KMS-11 (cell line): Measurements from ENCODE around the gene STIL.
A peak's percentile ranks its signal among the peaks of the same experiment; 100 is the strongest.

Experiments
- H2AFZ ChIP-seq: fragments of 200-600 bp; sonication (generic); 2 replicates; pipeline ENCODE4 v1.6.1; 2016; ENCODE audit warnings: antibody characterized with exemption, mixed run types, low read depth
- H3K27ac ChIP-seq: fragments of 200-600 bp; sonication (generic); 2 replicates; pipeline ENCODE4 v1.6.1; 2016; ENCODE audit warnings: mild to moderate bottlenecking, mixed run types
- H3K27me3 ChIP-seq: fragments of 200-600 bp; sonication (generic); 2 replicates; pipeline ENCODE4 v1.6.1; 2017; ENCODE audit warnings: mild to moderate bottlenecking, low read depth, mixed run types, moderate library complexity; ENCODE audit not compliant: insufficient read depth
- H3K36me3 ChIP-seq: fragments of 200-600 bp; sonication (generic); 2 replicates; pipeline ENCODE4 v1.6.1; 2017; ENCODE audit warnings: mild to moderate bottlenecking, mixed run types; ENCODE audit not compliant: insufficient read depth
- H3K4me1 ChIP-seq: fragments of 200-600 bp; sonication (generic); 2 replicates; pipeline ENCODE4 v1.6.1; 2016; ENCODE audit warnings: mild to moderate bottlenecking, low read depth, mixed run types; ENCODE audit not compliant: poor library complexity, severe bottlenecking
- H3K4me2 ChIP-seq: fragments of 200-600 bp; sonication (generic); 2 replicates; pipeline ENCODE4 v1.7.0; 2016; ENCODE audit warnings: mild to moderate bottlenecking, mixed run types
- H3K4me3 ChIP-seq: fragments of 200-600 bp; sonication (generic); IDR thresholded peaks from 2 replicates; pipeline ENCODE4 v1.6.1; 2017; ENCODE audit warnings: low read depth, low read length, mixed read lengths; ENCODE audit not compliant: insufficient read depth
- H3K79me2 ChIP-seq: fragments of 200-600 bp; sonication (generic); 2 replicates; pipeline ENCODE4 v1.6.1; 2016; ENCODE audit warnings: low read depth, mixed run types; ENCODE audit not compliant: insufficient read depth
- H3K9ac ChIP-seq: fragments of 200-600 bp; sonication (generic); 2 replicates; pipeline ENCODE4 v1.6.1; 2016; ENCODE audit warnings: mild to moderate bottlenecking, mixed run types
- H4K20me1 ChIP-seq: fragments of 200-600 bp; sonication (generic); 2 replicates; pipeline ENCODE4 v1.6.1; 2016; ENCODE audit warnings: mild to moderate bottlenecking, mixed run types; ENCODE audit not compliant: insufficient read depth
- TF ChIP-seq, protein P1 (sequence below): fragments of 200-600 bp; sonication (generic); conservative IDR thresholded peaks from 2 replicates; pipeline ENCODE4 v1.6.1; 2017; ENCODE audit warnings: low read depth, mild to moderate bottlenecking, antibody characterized with exemption, low read length, moderate library complexity, mixed read lengths

STIL gene

GRCh38 chr1:47226121-47226838 lies 87.7 kb downstream of the STIL start:
- Histone ChIP-seq H2AFZ (peak overlapping the region; percentile 4; the same call in 1 of the 2 replicates), H3K36me3 (no peaks in the 10 kb centered on the region), H3K4me2 (no peak overlapping the region), H3K27me3 (peaks cover 34% of the 10 kb centered on the region), H3K4me3 (no peak overlapping the region), H3K9ac (no peak overlapping the region), H3K27ac (no peak overlapping the region), H4K20me1 (no peaks in the 10 kb centered on the region), H3K4me1 (no peaks in the 10 kb centered on the region), H3K79me2 (no peaks in the 10 kb centered on the region)
- TF ChIP-seq, protein P1, sequence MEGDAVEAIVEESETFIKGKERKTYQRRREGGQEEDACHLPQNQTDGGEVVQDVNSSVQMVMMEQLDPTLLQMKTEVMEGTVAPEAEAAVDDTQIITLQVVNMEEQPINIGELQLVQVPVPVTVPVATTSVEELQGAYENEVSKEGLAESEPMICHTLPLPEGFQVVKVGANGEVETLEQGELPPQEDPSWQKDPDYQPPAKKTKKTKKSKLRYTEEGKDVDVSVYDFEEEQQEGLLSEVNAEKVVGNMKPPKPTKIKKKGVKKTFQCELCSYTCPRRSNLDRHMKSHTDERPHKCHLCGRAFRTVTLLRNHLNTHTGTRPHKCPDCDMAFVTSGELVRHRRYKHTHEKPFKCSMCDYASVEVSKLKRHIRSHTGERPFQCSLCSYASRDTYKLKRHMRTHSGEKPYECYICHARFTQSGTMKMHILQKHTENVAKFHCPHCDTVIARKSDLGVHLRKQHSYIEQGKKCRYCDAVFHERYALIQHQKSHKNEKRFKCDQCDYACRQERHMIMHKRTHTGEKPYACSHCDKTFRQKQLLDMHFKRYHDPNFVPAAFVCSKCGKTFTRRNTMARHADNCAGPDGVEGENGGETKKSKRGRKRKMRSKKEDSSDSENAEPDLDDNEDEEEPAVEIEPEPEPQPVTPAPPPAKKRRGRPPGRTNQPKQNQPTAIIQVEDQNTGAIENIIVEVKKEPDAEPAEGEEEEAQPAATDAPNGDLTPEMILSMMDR: no peak

DNA sequence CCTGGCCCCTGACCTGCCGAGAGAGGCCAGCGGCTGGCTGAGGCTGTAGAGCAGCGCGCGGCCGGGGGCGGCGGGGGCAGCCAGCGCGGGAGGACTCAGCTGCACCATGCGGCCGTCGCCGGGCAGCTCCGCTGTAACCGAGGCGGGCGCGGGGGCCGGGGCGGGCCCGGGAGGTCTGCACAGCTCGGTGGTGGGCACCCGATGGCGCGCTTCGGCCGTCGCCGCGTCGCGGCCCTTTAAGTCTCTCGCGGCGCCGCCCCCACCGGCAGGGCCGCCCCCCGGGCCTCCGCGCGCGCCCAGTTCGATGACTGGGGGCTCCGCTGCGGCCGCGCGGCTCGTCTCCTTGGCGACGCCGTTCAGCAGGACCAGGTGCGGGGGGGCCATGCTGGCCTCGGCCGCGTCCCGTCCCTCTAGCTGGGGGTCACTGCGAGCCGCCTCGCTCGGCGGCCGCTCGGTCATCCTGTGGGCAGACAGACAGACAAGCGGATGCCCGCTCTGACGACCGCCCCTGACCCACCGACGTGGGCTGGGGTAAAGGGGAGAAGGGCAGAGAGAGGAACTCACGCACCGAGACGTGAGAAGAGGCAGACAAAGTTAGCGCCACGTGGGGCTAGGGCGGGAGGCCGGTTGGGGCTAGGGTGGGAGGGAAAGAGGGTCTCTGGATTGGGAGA lies 88.4 kb downstream of the STIL start:
- Histone ChIP-seq H3K27me3 (peaks cover 32% of the 10 kb centered on the region), H3K4me2 (no peak overlapping the region), H3K9ac (no peak overlapping the region), H3K27ac (no peak overlapping the region), H3K79me2 (no peaks in the 10 kb centered on the region), H4K20me1 (no peaks in the 10 kb centered on the region), H2AFZ (no peak overlapping the region), H3K4me1 (no peaks in the 10 kb centered on the region), H3K4me3 (no peak overlapping the region), H3K36me3 (no peaks in the 10 kb centered on the region)
- TF ChIP-seq, protein P1: no peak

DNA sequence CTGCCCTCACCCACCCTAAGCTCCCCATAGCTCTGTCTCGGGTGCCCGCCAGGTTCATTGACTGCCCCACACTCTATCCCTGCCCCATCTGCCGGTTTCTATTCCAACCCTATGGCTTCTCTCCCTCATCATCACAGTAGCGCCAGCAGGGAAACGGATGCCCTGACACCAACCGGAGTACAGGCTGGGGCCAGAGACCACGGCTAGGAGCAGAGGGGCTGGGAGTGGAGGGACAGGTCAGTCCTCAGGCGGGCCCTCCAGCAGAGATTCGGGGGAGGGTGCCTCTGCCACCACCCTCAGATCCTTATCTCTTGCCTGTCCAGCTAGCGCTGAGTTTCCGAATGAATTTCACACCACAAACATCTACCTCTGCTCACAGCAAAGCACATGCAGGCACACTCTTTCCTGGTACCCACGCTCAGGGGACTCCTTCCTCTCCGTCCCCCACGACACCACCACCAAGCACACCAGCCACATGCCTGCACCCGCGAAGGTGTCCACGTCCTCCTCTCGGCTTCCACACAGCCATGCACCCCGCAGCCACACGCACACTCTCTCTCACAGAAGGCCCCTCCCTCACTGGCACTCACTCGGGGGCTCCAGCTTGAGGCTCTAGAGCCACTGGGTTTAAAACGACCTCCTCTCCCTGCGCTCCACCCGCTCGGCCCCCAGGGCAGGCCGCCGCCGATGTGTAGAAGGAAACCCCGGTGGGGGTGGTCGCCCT lies 89.1 kb downstream of the STIL start:
- H3K4me3 ChIP-seq: no peak overlapping the region
- no peak overlapping the region for H3K9ac ChIP-seq
- no peak overlapping the region for H3K27ac ChIP-seq
- H3K36me3 ChIP-seq: no peaks in the 10 kb centered on the region
- H3K4me2 ChIP-seq: no peak overlapping the region
- H3K4me1 ChIP-seq: no peaks in the 10 kb centered on the region
- no peak overlapping the region for H2AFZ ChIP-seq
- H3K79me2 ChIP-seq: no peaks in the 10 kb centered on the region
- TF ChIP-seq, protein P1: no peak
- H3K27me3 ChIP-seq: peaks cover 25% of the 10 kb centered on the region; the same call in 1 of the 2 replicates
- no peaks in the 10 kb centered on the region for H4K20me1 ChIP-seq

DNA sequence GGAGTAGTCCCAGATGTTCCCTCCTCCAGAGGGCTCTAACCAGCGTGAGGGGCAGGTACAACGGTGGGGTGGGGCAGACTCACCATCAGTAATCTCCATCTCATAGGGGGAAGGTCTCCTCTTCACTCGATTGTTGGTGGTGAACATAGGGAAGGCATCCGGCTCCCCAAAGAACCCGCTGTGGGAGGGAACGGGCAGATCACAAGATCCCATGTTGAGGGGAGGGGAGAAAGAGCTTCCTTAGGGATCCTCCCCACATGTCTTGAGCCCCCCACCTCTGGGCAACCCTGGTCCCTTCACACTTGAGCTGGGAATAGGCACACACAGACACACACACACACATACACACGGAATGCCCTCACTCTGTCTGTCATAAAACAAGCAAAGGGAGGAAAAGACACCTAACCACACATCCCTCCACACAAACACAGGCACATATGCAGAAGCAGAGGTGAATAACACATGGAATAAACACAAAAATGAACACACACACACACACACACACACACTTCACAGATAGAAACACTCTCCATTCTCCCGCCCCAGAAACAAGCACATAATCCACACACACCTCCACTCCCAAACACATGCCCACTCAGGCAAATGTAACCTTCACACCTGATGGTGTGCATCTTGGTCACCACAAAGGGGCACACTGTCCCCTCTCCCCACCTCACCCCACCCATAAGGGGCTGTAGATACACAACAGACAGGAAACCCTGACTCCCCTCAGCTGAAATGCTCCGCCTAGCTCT lies 89.8 kb downstream of the STIL start:
- no peak overlapping the region for H2AFZ ChIP-seq
- H3K27me3 ChIP-seq: peaks cover 18% of the 10 kb centered on the region; the same call in 1 of the 2 replicates
- no peaks in the 10 kb centered on the region for H4K20me1 ChIP-seq
- H3K36me3 ChIP-seq: no peaks in the 10 kb centered on the region
- no peaks in the 10 kb centered on the region for H3K4me1 ChIP-seq
- H3K4me3 ChIP-seq: no peak overlapping the region
- H3K27ac ChIP-seq: no peak overlapping the region
- no peak overlapping the region for H3K4me2 ChIP-seq
- TF ChIP-seq, protein P1: no peak
- H3K9ac ChIP-seq: no peak overlapping the region
- H3K79me2 ChIP-seq: no peaks in the 10 kb centered on the region
